Lower leg skin (tissue), 4 donors: ENCODE measurements around the gene PDGFRA. TPM values are rescaled to one million over a fixed set of nuclear protein-coding genes. Genes with fewer than 3 reads are reported as not detected.

Experiments used
- DNase-seq, 2 donors: peaks; one replicate each; pipeline ENCODE4 v3.0.0-alpha.2; 2019; ENCODE audit warnings: low spot score in 2 of 2
- H3K4me3 ChIP-seq: fragments of 200-600 bp; sonication (generic); 2 replicates; pipeline ENCODE4 v1.5.1; 2017; ENCODE audit warnings: mild to moderate bottlenecking, low read depth; ENCODE audit not compliant: poor library complexity, severe bottlenecking
- POLR2A ChIP-seq, 2 donors: fragments of 450-650 bp; IDR thresholded peaks; one replicate each; pipeline ENCODE4 v1.6.1; 2016 to 2017; ENCODE audit warnings: antibody characterized with exemption in 2 of 2, mild to moderate bottlenecking in 1 of 2, moderate library complexity in 1 of 2
- WGBS, 2 donors: methylation state at CpG; one replicate each; pipeline ENCODE4 v1.1.5; 2018; 5-methylcytosine and 5-hydroxymethylcytosine counted together
- intact Hi-C: fragments of 100-400 bp; cut with DNase I; formaldehyde crosslinking; loops from one replicate; pipeline ENCODE4 v1.15.0; 2023; ENCODE audit warnings: low total_unique reads
- total RNA-seq, 4 donors: library from RNA; depleted of rRNA; stranded (reverse); fragments of >200 nt; gene quantifications; one replicate each; pipeline ENCODE4 v1.1.0, GENCODE V29; 2016
- TF ChIP-seq, protein P1 (sequence below), 3 donors: fragments of 450-650 bp; IDR thresholded peaks; one replicate each; pipeline ENCODE4 v1.5.1; 2016; ENCODE audit warnings: antibody characterized with exemption in 3 of 3, mild to moderate bottlenecking in 3 of 3, moderate library complexity in 2 of 3

Gene PDGFRA
- total RNA-seq, 4 donors from 2014 or later = 14.9 to 44.4 (median 22.3) TPM

DNA sequence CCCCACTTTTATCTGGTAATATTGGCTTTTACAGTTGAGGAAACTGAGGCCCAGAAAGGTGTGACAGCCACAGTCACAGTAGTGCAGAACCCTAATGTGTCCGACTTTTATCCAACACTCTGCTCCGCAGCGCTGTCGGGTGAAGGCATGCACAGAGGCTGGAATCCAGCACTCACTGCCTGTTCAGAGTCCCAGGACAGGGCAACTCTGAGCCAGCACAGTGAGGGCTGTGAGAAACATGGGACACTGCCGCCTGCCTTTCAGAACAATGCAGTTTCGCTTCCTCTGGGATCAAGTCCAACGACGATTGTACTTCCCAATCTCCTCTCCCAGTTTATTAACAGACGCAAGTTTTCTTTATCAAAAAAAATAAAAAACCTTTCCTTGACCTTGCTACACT, 41.9 kb upstream of the PDGFRA start:
- WGBS, 2 donors = 74 to 76% methylated on average over 9 of the region's 9 CpGs
- DNase-seq = no peak
- TF ChIP-seq, protein P1, sequence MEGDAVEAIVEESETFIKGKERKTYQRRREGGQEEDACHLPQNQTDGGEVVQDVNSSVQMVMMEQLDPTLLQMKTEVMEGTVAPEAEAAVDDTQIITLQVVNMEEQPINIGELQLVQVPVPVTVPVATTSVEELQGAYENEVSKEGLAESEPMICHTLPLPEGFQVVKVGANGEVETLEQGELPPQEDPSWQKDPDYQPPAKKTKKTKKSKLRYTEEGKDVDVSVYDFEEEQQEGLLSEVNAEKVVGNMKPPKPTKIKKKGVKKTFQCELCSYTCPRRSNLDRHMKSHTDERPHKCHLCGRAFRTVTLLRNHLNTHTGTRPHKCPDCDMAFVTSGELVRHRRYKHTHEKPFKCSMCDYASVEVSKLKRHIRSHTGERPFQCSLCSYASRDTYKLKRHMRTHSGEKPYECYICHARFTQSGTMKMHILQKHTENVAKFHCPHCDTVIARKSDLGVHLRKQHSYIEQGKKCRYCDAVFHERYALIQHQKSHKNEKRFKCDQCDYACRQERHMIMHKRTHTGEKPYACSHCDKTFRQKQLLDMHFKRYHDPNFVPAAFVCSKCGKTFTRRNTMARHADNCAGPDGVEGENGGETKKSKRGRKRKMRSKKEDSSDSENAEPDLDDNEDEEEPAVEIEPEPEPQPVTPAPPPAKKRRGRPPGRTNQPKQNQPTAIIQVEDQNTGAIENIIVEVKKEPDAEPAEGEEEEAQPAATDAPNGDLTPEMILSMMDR (IDR thresholded peaks at IDR 0.05) = no peak
- TF ChIP-seq POLR2A (IDR thresholded peaks at IDR 0.05) = no peak
- intact Hi-C loops = no loop called here
- H3K4me3 ChIP-seq = no peak overlapping the region

DNA sequence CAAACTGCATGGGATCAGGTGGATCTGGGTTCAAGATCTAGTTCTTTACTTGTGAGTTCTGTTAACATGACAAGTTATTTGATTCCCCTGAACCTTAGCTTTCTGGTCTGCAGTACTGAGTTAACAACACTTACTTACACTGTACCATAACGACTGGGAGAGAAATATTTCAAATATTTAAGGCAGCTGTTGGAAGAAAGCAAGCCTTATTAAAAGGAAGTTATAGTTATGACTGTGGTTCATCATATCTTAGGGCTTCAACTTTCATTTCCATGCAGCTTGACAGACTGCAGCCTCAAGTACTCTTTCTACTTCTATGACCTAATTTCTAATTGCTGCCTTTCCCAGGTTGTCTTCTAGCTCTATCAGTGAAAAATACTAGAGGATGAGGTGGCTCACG, 40.0 kb upstream of the PDGFRA start:
- no peak for TF ChIP-seq POLR2A (IDR thresholded peaks at IDR 0.05)
- TF ChIP-seq, protein P1 (IDR thresholded peaks at IDR 0.05) = no peak
- H3K4me3 ChIP-seq = no peak overlapping the region
- intact Hi-C loops = no loop called here
- DNase-seq = no peak
- 39 to 49% methylated on average over 2 of the region's 2 CpGs for WGBS, 2 donors

DNA sequence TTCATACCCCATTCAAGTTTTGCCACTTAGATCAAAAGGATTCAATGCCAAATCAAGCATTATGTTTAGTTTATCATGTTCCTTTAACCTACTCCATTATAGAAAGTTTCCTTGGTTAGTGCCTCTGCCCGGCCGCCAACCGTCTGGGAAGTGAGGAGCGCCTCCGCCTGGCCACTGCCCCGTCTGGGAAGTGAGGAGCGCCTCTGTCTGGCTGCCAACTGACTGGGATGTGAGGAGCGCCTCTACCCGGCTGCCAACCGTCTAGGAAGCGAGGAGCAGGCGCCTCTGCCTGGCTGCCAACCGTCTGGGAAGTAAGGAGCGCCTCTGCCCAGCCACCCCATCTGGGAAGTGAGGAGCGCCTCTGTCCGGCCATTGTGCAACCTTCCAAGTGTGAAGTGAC, 36.3 kb upstream of the PDGFRA start:
- intact Hi-C loops = no loop called here

DNA sequence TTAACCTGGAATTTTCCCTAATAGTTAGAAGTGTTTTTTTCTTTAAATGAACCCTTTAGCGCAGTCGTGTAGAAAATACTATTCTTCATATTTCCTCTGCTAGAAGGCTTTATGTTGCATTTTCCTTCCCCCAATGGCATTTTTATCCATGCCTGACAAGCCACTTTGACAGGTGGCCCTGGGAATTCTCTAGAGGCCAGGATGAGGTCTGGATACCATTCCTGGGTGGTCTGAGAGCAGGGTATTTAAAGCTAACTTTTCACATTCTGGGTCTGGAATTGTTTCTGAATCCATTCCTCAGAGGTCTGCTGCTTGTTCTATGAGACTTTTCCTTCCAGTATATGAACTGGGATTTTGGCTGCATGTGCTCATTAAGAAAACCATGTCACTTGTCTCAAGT, 31.2 kb upstream of the PDGFRA start:
- intact Hi-C loops = no loop called here
- TF ChIP-seq POLR2A (IDR thresholded peaks at IDR 0.05) = no peak
- TF ChIP-seq, protein P1 (IDR thresholded peaks at IDR 0.05) = no peak
- no peak overlapping the region for H3K4me3 ChIP-seq
- WGBS, 2 donors = 75 to 85% methylated on average over 2 of the region's 2 CpGs
- DNase-seq = no peak

More for the DNA sequence above, 36.3 kb upstream of the PDGFRA start:
- WGBS, 2 donors = 87 to 94% methylated on average over 16 of the region's 16 CpGs
- DNase-seq = no peak
- TF ChIP-seq, protein P1 (IDR thresholded peaks at IDR 0.05) = no peak
- H3K4me3 ChIP-seq = no peak overlapping the region

DNA sequence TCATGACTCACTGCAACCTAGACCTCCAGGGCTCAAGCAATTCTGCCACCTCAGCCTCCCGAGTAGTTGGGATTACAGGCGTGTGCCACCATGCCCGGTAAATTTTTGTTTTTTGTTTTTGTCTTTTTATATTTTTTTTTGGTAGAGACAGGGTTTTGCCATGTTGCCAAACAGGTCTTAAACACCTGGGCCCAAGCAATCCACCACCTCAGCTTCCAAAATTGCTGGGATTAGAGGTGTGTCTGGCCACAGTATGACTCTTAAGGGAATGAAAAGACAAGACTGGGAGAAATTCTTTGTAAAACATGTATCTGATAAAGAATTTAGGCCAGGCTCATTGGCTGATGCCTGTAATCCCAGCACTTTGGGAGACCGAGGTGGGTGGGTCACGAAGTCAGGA, 29.2 kb upstream of the PDGFRA start:
- H3K4me3 ChIP-seq = no peak overlapping the region
- WGBS, 2 donors = 80 to 81% methylated on average over 5 of the region's 5 CpGs
- no peak for TF ChIP-seq POLR2A (IDR thresholded peaks at IDR 0.05)
- TF ChIP-seq, protein P1 (IDR thresholded peaks at IDR 0.05) = no peak
- DNase-seq = no peak
- intact Hi-C loops = no loop called here

DNA sequence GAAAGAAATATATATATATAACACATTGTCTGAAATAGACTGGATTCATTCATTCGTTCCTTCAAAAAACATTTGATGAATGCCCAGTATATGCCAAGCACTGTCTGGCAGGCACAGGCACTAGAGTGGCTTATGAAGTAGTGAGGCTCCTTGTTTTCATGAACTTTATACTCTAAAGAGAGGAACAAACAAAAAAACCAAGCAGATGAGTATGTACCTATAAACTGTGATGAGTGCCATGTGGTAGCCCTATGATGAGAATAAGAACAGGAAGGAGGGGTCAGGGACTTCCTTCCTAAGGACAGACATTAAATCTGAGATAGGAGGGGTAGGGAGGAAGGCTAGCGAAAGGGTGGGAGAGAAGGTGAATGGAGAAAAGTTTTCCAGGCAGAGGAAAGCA, 19.5 kb upstream of the PDGFRA start:
- DNase-seq = no peak
- no peak for TF ChIP-seq POLR2A (IDR thresholded peaks at IDR 0.05)
- TF ChIP-seq, protein P1 (IDR thresholded peaks at IDR 0.05) = no peak
- WGBS, 2 donors = 87 to 95% methylated on average over 2 of the region's 2 CpGs
- no peak overlapping the region for H3K4me3 ChIP-seq
- intact Hi-C loops = no loop called here
